SK-N-SH (cell line): ENCODE measurements around the gene MALRD1. TPM values are rescaled to one million over a fixed set of nuclear protein-coding genes. Genes with fewer than 3 reads are reported as not detected.

Source experiments
- CTCF ChIA-PET: fragments of 300-600, 350-600 bp; formaldehyde crosslinking; extraction: SDS; loops from one replicate; lab custom pipeline; 2021; lab: Yijun Ruan, JAX
- POLR2A ChIA-PET: fragments of 350-600 bp; sonication (Branson Sonifier 250); formaldehyde crosslinking; extraction: SDS; loops from one replicate; lab custom pipeline; 2020; ENCODE audit warnings: antibody characterized with exemption, inconsistent platforms; lab: Yijun Ruan, JAX
- DNase-seq: peaks from one replicate; pipeline ENCODE4 v3.0.0; 2012
- H2AFZ ChIP-seq: fragments of 200-600 bp; sonication (generic); 2 replicates; pipeline ENCODE4 v1.8.1; 2016; ENCODE audit warnings: antibody characterized with exemption, mild to moderate bottlenecking, low read depth
- H3F3A ChIP-seq: fragments of 200-600 bp; sonication (generic); replicated peaks from 2 replicates; pipeline ENCODE3; 2016; ENCODE audit warnings: antibody characterized with exemption, mild to moderate bottlenecking; ENCODE audit not compliant: insufficient read depth
- H3K27ac ChIP-seq, 2 experiments: fragments of 200-500 bp in 1 of 2; fragments of 200-600 bp in 1 of 2; sonication (Bioruptor generic) in 1 of 2; sonication (generic), shearing (Covaris generic) in 1 of 2; 2 replicates each; pipeline versions ENCODE4 v1.5.1 to v1.6.1; 2014 to 2016; ENCODE audit warnings: low read depth in 2 of 2, inconsistent platforms in 1 of 2, low read length in 1 of 2, mild to moderate bottlenecking in 1 of 2, mixed read lengths in 1 of 2
- H3K27me3 ChIP-seq: fragments of 200-600 bp; sonication (generic), shearing (Covaris generic); 2 replicates; pipeline ENCODE4 v1.6.1; 2016; ENCODE audit warnings: mixed run types; ENCODE audit not compliant: insufficient read depth
- H3K36me3 ChIP-seq, 2 experiments: fragments of 200-500 bp in 1 of 2; fragments of 200-600 bp in 1 of 2; sonication (Bioruptor generic) in 1 of 2; sonication (generic) in 1 of 2; replicated peaks in 1 of 2; 2 replicates each; pipeline versions ENCODE3 to v1.5.1; 2014 to 2016; ENCODE audit warnings: low read length in 1 of 2, mild to moderate bottlenecking in 1 of 2; ENCODE audit not compliant: insufficient read depth in 2 of 2, control insufficient read depth in 1 of 2
- H3K4me1 ChIP-seq, 2 experiments: fragments of 200-500 bp in 1 of 2; fragments of 200-600 bp in 1 of 2; sonication (Bioruptor generic) in 1 of 2; sonication (generic), shearing (Covaris generic) in 1 of 2; 2 replicates each; pipeline versions ENCODE4 v1.5.1 to v1.6.1; 2014 to 2016; ENCODE audit warnings: low read depth in 1 of 2, low read length in 1 of 2, mixed run types in 1 of 2; ENCODE audit not compliant: insufficient read depth in 2 of 2, control insufficient read depth in 1 of 2
- H3K4me2 ChIP-seq: fragments of 200-600 bp; sonication (generic), shearing (Covaris generic); 2 replicates; pipeline ENCODE4 v1.6.1; 2017; ENCODE audit warnings: mixed run types
- H3K4me3 ChIP-seq, 2 experiments: fragments of 200-500 bp in 1 of 2; fragments of 200-600 bp in 1 of 2; sonication (Bioruptor generic) in 1 of 2; sonication (generic), shearing (Covaris generic) in 1 of 2; 2 replicates each; pipeline versions ENCODE4 v1.5.1 to v1.8.1; 2014 to 2016; ENCODE audit warnings: low read depth in 2 of 2, inconsistent platforms in 1 of 2, low read length in 1 of 2, mild to moderate bottlenecking in 1 of 2, mixed read lengths in 1 of 2, moderate library complexity in 1 of 2
- H3K79me2 ChIP-seq: fragments of 200-600 bp; sonication (generic); 2 replicates; pipeline ENCODE4 v1.8.1; 2017; ENCODE audit warnings: mild to moderate bottlenecking; ENCODE audit not compliant: insufficient read depth
- H3K9ac ChIP-seq: fragments of 200-600 bp; sonication (generic); 2 replicates; pipeline ENCODE4 v1.6.1; 2017; ENCODE audit warnings: mixed run types
- H3K9me2 ChIP-seq: fragments of 200-600 bp; sonication (generic); 2 replicates; pipeline ENCODE4 v1.6.1; 2017; ENCODE audit warnings: mixed run types
- H3K9me3 ChIP-seq: fragments of 200-600 bp; sonication (generic); 2 replicates; pipeline ENCODE4 v1.6.1; 2017; ENCODE audit warnings: mixed run types, mild to moderate bottlenecking, moderate library complexity
- H4K20me1 ChIP-seq: fragments of 200-600 bp; sonication (generic); 2 replicates; pipeline ENCODE4 v1.6.1; 2017; ENCODE audit warnings: mild to moderate bottlenecking, mixed run types; ENCODE audit not compliant: insufficient read depth
- CTCF ChIP-seq: fragments of 200-600 bp; sonication (generic); IDR thresholded peaks from 2 replicates; pipeline ENCODE4 v1.6.1; 2017; ENCODE audit warnings: antibody characterized with exemption, mild to moderate bottlenecking, moderate library complexity
- EP300 ChIP-seq, 2 experiments: IDR thresholded peaks; 2 replicates each; pipeline versions ENCODE4 v1.4.0 to v1.6.1; 2012; ENCODE audit warnings: borderline replicate concordance in 1 of 2, low read depth in 1 of 2, low read length in 1 of 2
- FOXM1 ChIP-seq: IDR thresholded peaks from 2 replicates; pipeline ENCODE4 v1.4.0; 2012; ENCODE audit warnings: low read depth, mild to moderate bottlenecking
- GABPA ChIP-seq: IDR thresholded peaks from 2 replicates; pipeline ENCODE4 v1.4.0; 2012; ENCODE audit warnings: low read depth, mild to moderate bottlenecking
- GATA2 ChIP-seq: sonication (generic); formaldehyde crosslinking; IDR thresholded peaks from 2 replicates; pipeline ENCODE4 v1.5.0; 2020; ENCODE audit warnings: mild to moderate bottlenecking, missing genetic modification reagents
- IRF3 ChIP-seq: fragments of 150-350 bp; IDR thresholded peaks from 2 replicates; pipeline ENCODE4 v1.6.1; 2016; ENCODE audit warnings: mild to moderate bottlenecking, low read depth, low read length
- JUND ChIP-seq: IDR thresholded peaks from 2 replicates; pipeline ENCODE4 v1.4.0; 2012
- NFIC ChIP-seq: IDR thresholded peaks from 2 replicates; pipeline ENCODE4 v1.4.0; 2012; ENCODE audit warnings: borderline replicate concordance
- NRF1 ChIP-seq: IDR thresholded peaks from 2 replicates; pipeline ENCODE4 v1.6.1; 2012; ENCODE audit warnings: low read depth, mild to moderate bottlenecking, low read length
- RAD21 ChIP-seq: IDR thresholded peaks from 2 replicates; pipeline ENCODE4 v1.6.1; 2012; ENCODE audit warnings: mild to moderate bottlenecking, low read length
- RCOR1 ChIP-seq: fragments of 150-350 bp; IDR thresholded peaks from 2 replicates; pipeline ENCODE4 v1.6.1; 2017; ENCODE audit warnings: antibody characterized with exemption, low read length
- RFX5 ChIP-seq: IDR thresholded peaks from 2 replicates; pipeline ENCODE4 v1.6.1; 2012; ENCODE audit warnings: mild to moderate bottlenecking, improper control_type of control experiment, low read length
- TAF1 ChIP-seq: IDR thresholded peaks from 2 replicates; pipeline ENCODE4 v1.6.1; 2012; ENCODE audit warnings: low read depth, mild to moderate bottlenecking, low read length, moderate library complexity, borderline replicate concordance
- TCF12 ChIP-seq: IDR thresholded peaks from 2 replicates; pipeline ENCODE4 v1.4.0; 2012
- USF1 ChIP-seq: IDR thresholded peaks from 2 replicates; pipeline ENCODE4 v1.4.0; 2012; ENCODE audit warnings: low read depth, borderline replicate concordance
- YY1 ChIP-seq: IDR thresholded peaks from 2 replicates; pipeline ENCODE4 v1.4.0; 2012; ENCODE audit warnings: low read depth, mild to moderate bottlenecking
- WGBS: methylation state at CpG from one replicate; pipeline ENCODE4 v1.1.6; 2017; ENCODE audit warnings: low lambda C conversion rate; 5-methylcytosine and 5-hydroxymethylcytosine counted together
- polyA plus RNA-seq, 3 experiments: library from polyadenylated mRNA; depleted of rRNA; stranded (reverse); fragments of >200 nt; gene quantifications; 2 replicates each; pipeline ENCODE4 v1.2.3, GENCODE V29; 2012
- TF ChIP-seq, protein P1 (sequence below): IDR thresholded peaks from 2 replicates; pipeline ENCODE4 v1.6.1; 2012; ENCODE audit warnings: mild to moderate bottlenecking, low read depth, low read length, moderate library complexity
- TF ChIP-seq, protein P2 (sequence below): IDR thresholded peaks from 2 replicates; pipeline ENCODE4; 2012
- TF ChIP-seq, protein P3 (sequence below): IDR thresholded peaks from 2 replicates; pipeline ENCODE4 v1.4.0; 2012; ENCODE audit warnings: low read depth

Gene MALRD1
- polyA plus RNA-seq, 1 of the 3 experiments (the other 2 are of a cell fraction) = not detected

- TF ChIP-seq, protein P1, sequence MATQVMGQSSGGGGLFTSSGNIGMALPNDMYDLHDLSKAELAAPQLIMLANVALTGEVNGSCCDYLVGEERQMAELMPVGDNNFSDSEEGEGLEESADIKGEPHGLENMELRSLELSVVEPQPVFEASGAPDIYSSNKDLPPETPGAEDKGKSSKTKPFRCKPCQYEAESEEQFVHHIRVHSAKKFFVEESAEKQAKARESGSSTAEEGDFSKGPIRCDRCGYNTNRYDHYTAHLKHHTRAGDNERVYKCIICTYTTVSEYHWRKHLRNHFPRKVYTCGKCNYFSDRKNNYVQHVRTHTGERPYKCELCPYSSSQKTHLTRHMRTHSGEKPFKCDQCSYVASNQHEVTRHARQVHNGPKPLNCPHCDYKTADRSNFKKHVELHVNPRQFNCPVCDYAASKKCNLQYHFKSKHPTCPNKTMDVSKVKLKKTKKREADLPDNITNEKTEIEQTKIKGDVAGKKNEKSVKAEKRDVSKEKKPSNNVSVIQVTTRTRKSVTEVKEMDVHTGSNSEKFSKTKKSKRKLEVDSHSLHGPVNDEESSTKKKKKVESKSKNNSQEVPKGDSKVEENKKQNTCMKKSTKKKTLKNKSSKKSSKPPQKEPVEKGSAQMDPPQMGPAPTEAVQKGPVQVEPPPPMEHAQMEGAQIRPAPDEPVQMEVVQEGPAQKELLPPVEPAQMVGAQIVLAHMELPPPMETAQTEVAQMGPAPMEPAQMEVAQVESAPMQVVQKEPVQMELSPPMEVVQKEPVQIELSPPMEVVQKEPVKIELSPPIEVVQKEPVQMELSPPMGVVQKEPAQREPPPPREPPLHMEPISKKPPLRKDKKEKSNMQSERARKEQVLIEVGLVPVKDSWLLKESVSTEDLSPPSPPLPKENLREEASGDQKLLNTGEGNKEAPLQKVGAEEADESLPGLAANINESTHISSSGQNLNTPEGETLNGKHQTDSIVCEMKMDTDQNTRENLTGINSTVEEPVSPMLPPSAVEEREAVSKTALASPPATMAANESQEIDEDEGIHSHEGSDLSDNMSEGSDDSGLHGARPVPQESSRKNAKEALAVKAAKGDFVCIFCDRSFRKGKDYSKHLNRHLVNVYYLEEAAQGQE = no peak
- no peak for TF ChIP-seq NRF1
- TF ChIP-seq FOXM1 = no peak
- TF ChIP-seq YY1 = no peak
- TF ChIP-seq GATA2 (CRISPR knock-in tag) = peak; percentile 73
- peak; percentile 92 for TF ChIP-seq RCOR1
- TF ChIP-seq, all 33 proteins: peak for 8
Measured at GRCh38 chr10:19245889-19246752, 197.5 kb downstream of the MALRD1 start (continued).

DNA sequence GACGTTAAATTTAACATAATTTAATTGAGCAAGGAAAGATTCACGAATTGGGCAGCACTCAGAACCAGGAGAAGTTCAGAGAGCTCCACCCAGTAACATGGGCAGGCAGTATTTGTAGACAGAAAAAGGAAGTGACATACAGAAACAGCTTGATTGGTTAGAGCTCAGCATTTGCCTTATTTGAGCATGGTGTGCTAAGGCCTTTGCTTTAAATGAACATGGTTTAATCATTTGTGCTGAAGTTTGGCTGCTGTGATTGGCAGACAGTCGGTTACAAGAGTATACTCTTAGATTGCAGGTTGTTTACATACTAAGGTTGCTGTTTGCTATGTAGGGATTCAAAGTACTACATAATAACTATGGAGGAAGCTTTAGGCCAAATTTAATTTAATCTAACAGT is 199.2 kb downstream of the MALRD1 start:
- no peaks in the 10 kb centered on the region for H3K9me2 ChIP-seq
- H3F3A ChIP-seq = no peaks in the 10 kb centered on the region
- TF ChIP-seq NFIC (no peak), JUND (no peak), CTCF (no peak), RCOR1 (no peak), FOXM1 (no peak), RAD21 (no peak), USF1 (no peak), RFX5 (no peak), TAF1 (no peak), TCF12 (no peak), GABPA (no peak), IRF3 (no peak), NRF1 (no peak), YY1 (no peak), EP300 (IDR thresholded peaks at IDR 0.05; ENCODE audit: borderline replicate concordance in 1 of 2, low read depth in 1 of 2, low read length in 1 of 2) (no peak)
- TF ChIP-seq, protein P2, sequence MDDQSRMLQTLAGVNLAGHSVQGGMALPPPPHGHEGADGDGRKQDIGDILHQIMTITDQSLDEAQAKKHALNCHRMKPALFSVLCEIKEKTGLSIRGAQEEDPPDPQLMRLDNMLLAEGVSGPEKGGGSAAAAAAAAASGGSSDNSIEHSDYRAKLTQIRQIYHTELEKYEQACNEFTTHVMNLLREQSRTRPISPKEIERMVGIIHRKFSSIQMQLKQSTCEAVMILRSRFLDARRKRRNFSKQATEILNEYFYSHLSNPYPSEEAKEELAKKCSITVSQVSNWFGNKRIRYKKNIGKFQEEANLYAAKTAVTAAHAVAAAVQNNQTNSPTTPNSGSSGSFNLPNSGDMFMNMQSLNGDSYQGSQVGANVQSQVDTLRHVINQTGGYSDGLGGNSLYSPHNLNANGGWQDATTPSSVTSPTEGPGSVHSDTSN = no peak
- TF ChIP-seq, protein P3, sequence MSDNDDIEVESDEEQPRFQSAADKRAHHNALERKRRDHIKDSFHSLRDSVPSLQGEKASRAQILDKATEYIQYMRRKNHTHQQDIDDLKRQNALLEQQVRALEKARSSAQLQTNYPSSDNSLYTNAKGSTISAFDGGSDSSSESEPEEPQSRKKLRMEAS = no peak
- TF ChIP-seq, all 33 proteins: peak for 0
- ChIA-PET POLR2A (no interaction called here), CTCF (no interaction called here)
- 31% methylated on average over 3 of the region's 3 CpGs for WGBS
- H3K27me3 ChIP-seq = no peaks in the 10 kb centered on the region
- H3K9me3 ChIP-seq = no peaks in the 10 kb centered on the region
- no peak overlapping the region for H2AFZ ChIP-seq
- no peak overlapping the region for H3K27ac ChIP-seq
- H3K4me3 ChIP-seq = no peak overlapping the region
- H4K20me1 ChIP-seq = no peaks in the 10 kb centered on the region
- no peaks in the 10 kb centered on the region for H3K79me2 ChIP-seq
- H3K4me1 ChIP-seq = peaks cover 0 to 6% of the 10 kb centered on the region in 2 experiments; a peak in 1 of 4 replicates
- no peak for DNase-seq
- no peak overlapping the region for H3K9ac ChIP-seq
- no peak overlapping the region for H3K4me2 ChIP-seq
- H3K36me3 ChIP-seq = no peaks in the 10 kb centered on the region
